Activated CD4-positive, alpha-beta memory T cell treated with anti-CD3 and anti-CD28 coated beads, Interleukin-2, amount 10 ng/mL, durations not matched to agents 7 days and 5 days (primary cell): ENCODE data around the gene PAX3. TPM values are rescaled to one million over a fixed set of nuclear protein-coding genes. Genes with fewer than 3 reads are reported as not detected.

Experiments
- CTCF ChIA-PET: fragments of 350-600 bp; sonication (Branson Sonifier 250); formaldehyde crosslinking; loops from one replicate; lab custom pipeline; 2021; ENCODE audit warnings: antibody characterized with exemption, inconsistent platforms; lab: Charles Lee
- POLR2A ChIA-PET: fragments of 350-600 bp; sonication (Branson Sonifier 250); formaldehyde crosslinking; loops from one replicate; lab custom pipeline; 2021; ENCODE audit warnings: antibody characterized with exemption; lab: Charles Lee
- DNase-seq: peaks from one replicate; pipeline ENCODE4 v3.0.0-alpha.2; 2020
- H3K27ac Mint-ChIP-seq: one replicate; pipeline ENCODE4 v1.8.0; 2021; ENCODE audit warnings: mild to moderate bottlenecking, mixed read lengths
- H3K27me3 Mint-ChIP-seq: one replicate; pipeline ENCODE4 v1.8.0; 2021; ENCODE audit warnings: mixed read lengths
- H3K36me3 Mint-ChIP-seq: one replicate; pipeline ENCODE4 v1.8.0; 2021; ENCODE audit warnings: low read depth, mixed read lengths
- H3K4me1 Mint-ChIP-seq: one replicate; pipeline ENCODE4 v1.8.0; 2021; ENCODE audit warnings: mixed read lengths
- H3K4me3 Mint-ChIP-seq: one replicate; pipeline ENCODE4 v1.8.0; 2021; ENCODE audit warnings: mild to moderate bottlenecking, mixed read lengths
- H3K9me3 Mint-ChIP-seq: one replicate; pipeline ENCODE4 v1.8.0; 2021; ENCODE audit warnings: mixed read lengths
- total RNA-seq, 2 experiments: library from RNA; stranded (reverse); gene quantifications; one replicate each; pipeline ENCODE4 v1.2.3, GENCODE V29; 2021

The PAX3 gene
- total RNA-seq, 2 experiments from 2014 or later = not detected

GRCh38 chr2:222306393-222307142, 7.8 kb upstream of the PAX3 start:
- ChIA-PET CTCF (interaction anchor here (2.1 kb wide), 1 partner anchor 12 kb away, joined by 10 read pairs; no protein-coding TSS in a partner anchor), POLR2A (no interaction called here)
- no peak for DNase-seq
- peak overlapping the region; percentile 50 for H3K4me3 Mint-ChIP-seq
- peaks cover 3% of the 10 kb centered on the region for H3K9me3 Mint-ChIP-seq
- no peak overlapping the region for H3K27ac Mint-ChIP-seq
- H3K36me3 Mint-ChIP-seq = peaks cover 17% of the 10 kb centered on the region
- H3K4me1 Mint-ChIP-seq = peaks cover 37% of the 10 kb centered on the region
- peaks cover 95% of the 10 kb centered on the region for H3K27me3 Mint-ChIP-seq

GRCh38 chr2:222305516-222306392, 7.0 kb upstream of the PAX3 start:
- Mint-ChIP-seq H3K9me3 (peaks cover 3% of the 10 kb centered on the region), H3K4me3 (peak overlapping the region; percentile 50), H3K27me3 (peaks cover 95% of the 10 kb centered on the region), H3K4me1 (peaks cover 37% of the 10 kb centered on the region), H3K27ac (no peak overlapping the region), H3K36me3 (peaks cover 17% of the 10 kb centered on the region)
- ChIA-PET POLR2A (no interaction called here), CTCF (no interaction called here)
- DNase-seq = no peak

- peak overlapping the region; percentile 50 for H3K4me3 Mint-ChIP-seq
- peaks cover 37% of the 10 kb centered on the region for H3K4me1 Mint-ChIP-seq
- H3K27ac Mint-ChIP-seq = no peak overlapping the region
- peaks cover 17% of the 10 kb centered on the region for H3K36me3 Mint-ChIP-seq
- ChIA-PET CTCF (no interaction called here), POLR2A (no interaction called here)
- no peak for DNase-seq
- peaks cover 3% of the 10 kb centered on the region for H3K9me3 Mint-ChIP-seq
- peaks cover 95% of the 10 kb centered on the region for H3K27me3 Mint-ChIP-seq
Measured at GRCh38 chr2:222304737-222305515, 6.1 kb upstream of the PAX3 start.

GRCh38 chr2:222303828-222304736, 5.3 kb upstream of the PAX3 start:
- Mint-ChIP-seq H3K9me3 (peaks cover 6% of the 10 kb centered on the region), H3K4me1 (peaks cover 42% of the 10 kb centered on the region), H3K27ac (no peak overlapping the region), H3K36me3 (peaks cover 21% of the 10 kb centered on the region), H3K4me3 (peak overlapping the region; percentile 37), H3K27me3 (peaks cover 95% of the 10 kb centered on the region)
- ChIA-PET CTCF (no interaction called here), POLR2A (no interaction called here)
- no peak for DNase-seq

GRCh38 chr2:222303045-222303827, 4.4 kb upstream of the PAX3 start:
- H3K9me3 Mint-ChIP-seq = peaks cover 7% of the 10 kb centered on the region
- DNase-seq = no peak
- ChIA-PET CTCF (no interaction called here), POLR2A (no interaction called here)
- H3K4me3 Mint-ChIP-seq = no peak overlapping the region
- H3K27me3 Mint-ChIP-seq = peaks cover 92% of the 10 kb centered on the region
- H3K36me3 Mint-ChIP-seq = peaks cover 23% of the 10 kb centered on the region
- H3K4me1 Mint-ChIP-seq = peaks cover 44% of the 10 kb centered on the region
- H3K27ac Mint-ChIP-seq = peak overlapping the region; percentile 4

GRCh38 chr2:222302178-222303018, 3.6 kb upstream of the PAX3 start:
- Mint-ChIP-seq H3K4me3 (no peak overlapping the region), H3K27me3 (peaks cover 92% of the 10 kb centered on the region), H3K27ac (peak overlapping the region; percentile 19), H3K9me3 (peaks cover 7% of the 10 kb centered on the region), H3K4me1 (peaks cover 46% of the 10 kb centered on the region), H3K36me3 (peaks cover 23% of the 10 kb centered on the region)
- ChIA-PET CTCF (no interaction called here), POLR2A (interaction anchor here (1.1 kb wide), 1 partner anchor 13 kb away, joined by 3 read pairs; no protein-coding TSS in a partner anchor)
- no peak for DNase-seq

GRCh38 chr2:222301796-222302118, 3.0 kb upstream of the PAX3 start:
- CTCF ChIA-PET = no interaction called here
- no peak overlapping the region for H3K4me3 Mint-ChIP-seq

GRCh38 chr2:222301053-222301795, 2.4 kb upstream of the PAX3 start:
- Mint-ChIP-seq H3K27ac (no peak overlapping the region), H3K27me3 (peaks cover 92% of the 10 kb centered on the region), H3K36me3 (peaks cover 23% of the 10 kb centered on the region), H3K4me1 (peaks cover 50% of the 10 kb centered on the region), H3K4me3 (no peak overlapping the region), H3K9me3 (peaks cover 7% of the 10 kb centered on the region)
- ChIA-PET CTCF (no interaction called here), POLR2A (interaction anchor here (1.1 kb wide), 1 partner anchor 15 kb away, joined by 3 read pairs; no protein-coding TSS in a partner anchor)
- no peak for DNase-seq

More at GRCh38 chr2:222301796-222302118, 3.0 kb upstream of the PAX3 start:
- DNase-seq = no peak
- POLR2A ChIA-PET = interaction anchor here (1.1 kb wide), 1 partner anchor 14 kb away, joined by 3 read pairs; no protein-coding TSS in a partner anchor
- Mint-ChIP-seq H3K9me3 (peaks cover 7% of the 10 kb centered on the region), H3K4me1 (peaks cover 48% of the 10 kb centered on the region), H3K36me3 (peaks cover 23% of the 10 kb centered on the region), H3K27ac (no peak overlapping the region), H3K27me3 (peaks cover 90% of the 10 kb centered on the region)

- Mint-ChIP-seq H3K27ac (no peak overlapping the region), H3K27me3 (peaks cover 94% of the 10 kb centered on the region), H3K4me3 (no peak overlapping the region), H3K9me3 (peaks cover 7% of the 10 kb centered on the region), H3K36me3 (peaks cover 23% of the 10 kb centered on the region), H3K4me1 (peaks cover 51% of the 10 kb centered on the region)
- no peak for DNase-seq
- ChIA-PET POLR2A (no interaction called here), CTCF (no interaction called here)
Measured at GRCh38 chr2:222300726-222301052, 1.9 kb upstream of the PAX3 start.

- POLR2A ChIA-PET = interaction anchor here (1.0 kb wide), 1 partner anchor 355 kb away, joined by 3 read pairs; no protein-coding TSS in a partner anchor
- H3K4me3 Mint-ChIP-seq = no peak overlapping the region
- H3K4me1 Mint-ChIP-seq = peaks cover 52% of the 10 kb centered on the region
- no peak for DNase-seq
- peaks cover 7% of the 10 kb centered on the region for H3K9me3 Mint-ChIP-seq
- peaks cover 94% of the 10 kb centered on the region for H3K27me3 Mint-ChIP-seq
- H3K36me3 Mint-ChIP-seq = peaks cover 25% of the 10 kb centered on the region
- CTCF ChIA-PET = no interaction called here
- H3K27ac Mint-ChIP-seq = no peak overlapping the region
Measured at GRCh38 chr2:222299906-222300725, 1.3 kb upstream of the PAX3 start.
